Activated naive CD8-positive, alpha-beta T cell treated with anti-CD3 and anti-CD28 coated beads for 36 hours (primary cell): ENCODE measurements around the gene RNF112. TPM values are rescaled to one million over a fixed set of nuclear protein-coding genes. Genes with fewer than 3 reads are reported as not detected.

Experiments
- DNase-seq: peaks from one replicate; pipeline ENCODE4 v3.0.0; 2021
- H3K27ac Mint-ChIP-seq: one replicate; pipeline ENCODE4 v1.8.0; 2022; ENCODE audit warnings: mild to moderate bottlenecking, moderate library complexity, mixed read lengths
- H3K27me3 Mint-ChIP-seq: one replicate; pipeline ENCODE4 v1.8.0; 2022; ENCODE audit warnings: mild to moderate bottlenecking, mixed read lengths
- H3K36me3 Mint-ChIP-seq: one replicate; pipeline ENCODE4 v1.8.0; 2021; ENCODE audit warnings: mild to moderate bottlenecking, mixed read lengths
- H3K4me1 Mint-ChIP-seq: one replicate; pipeline ENCODE4 v1.8.0; 2021; ENCODE audit warnings: mixed read lengths
- H3K4me3 Mint-ChIP-seq: one replicate; pipeline ENCODE4 v1.8.0; 2022; ENCODE audit warnings: mild to moderate bottlenecking, moderate library complexity, mixed read lengths
- H3K9me3 Mint-ChIP-seq: one replicate; pipeline ENCODE4 v1.8.0; 2022; ENCODE audit warnings: mixed read lengths
- total RNA-seq, 2 experiments: library from RNA; stranded (reverse); gene quantifications; one replicate each; pipeline ENCODE4 v1.2.3, GENCODE V29; 2021

RNF112 gene, protein sequence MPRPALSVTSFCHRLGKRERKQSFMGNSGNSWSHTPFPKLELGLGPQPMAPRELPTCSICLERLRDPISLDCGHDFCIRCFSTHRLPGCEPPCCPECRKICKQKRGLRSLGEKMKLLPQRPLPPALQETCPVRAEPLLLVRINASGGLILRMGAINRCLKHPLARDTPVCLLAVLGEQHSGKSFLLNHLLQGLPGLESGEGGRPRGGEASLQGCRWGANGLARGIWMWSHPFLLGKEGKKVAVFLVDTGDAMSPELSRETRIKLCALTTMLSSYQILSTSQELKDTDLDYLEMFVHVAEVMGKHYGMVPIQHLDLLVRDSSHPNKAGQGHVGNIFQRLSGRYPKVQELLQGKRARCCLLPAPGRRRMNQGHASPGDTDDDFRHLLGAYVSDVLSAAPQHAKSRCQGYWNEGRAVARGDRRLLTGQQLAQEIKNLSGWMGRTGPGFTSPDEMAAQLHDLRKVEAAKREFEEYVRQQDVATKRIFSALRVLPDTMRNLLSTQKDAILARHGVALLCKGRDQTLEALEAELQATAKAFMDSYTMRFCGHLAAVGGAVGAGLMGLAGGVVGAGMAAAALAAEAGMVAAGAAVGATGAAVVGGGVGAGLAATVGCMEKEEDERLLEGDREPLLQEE
- under 1 TPM in 1 of 2 experiments, not detected in 1; 0.10 TPM for total RNA-seq

GRCh38 chr17:19410875-19411620 is at the start of gene RNF112:
Gene RNF112, plus strand, starts transcription at chr17:19411232. Its CDS starts 177 bp downstream, at chr17:19411409.
- Mint-ChIP-seq H3K9me3 (no peaks in the 10 kb centered on the region), H3K4me3 (no peak within 1 kb of the TSS), H3K36me3 (no peaks in the 10 kb centered on the region), H3K4me1 (no peaks in the 10 kb centered on the region), H3K27me3 (no peaks in the 10 kb centered on the region), H3K27ac (no peak within 1 kb of the TSS)
- no peak for DNase-seq

GRCh38 chr17:19361326-19361725 is 49.7 kb upstream of the RNF112 start:
- H3K4me1 Mint-ChIP-seq = peaks cover 6% of the 10 kb centered on the region
- no peak for DNase-seq
- H3K27ac Mint-ChIP-seq = no peak overlapping the region
- H3K36me3 Mint-ChIP-seq = no peaks in the 10 kb centered on the region
- peak overlapping the region; percentile 24 for H3K4me3 Mint-ChIP-seq
- H3K9me3 Mint-ChIP-seq = no peaks in the 10 kb centered on the region
- peaks cover 4% of the 10 kb centered on the region for H3K27me3 Mint-ChIP-seq

DNA sequence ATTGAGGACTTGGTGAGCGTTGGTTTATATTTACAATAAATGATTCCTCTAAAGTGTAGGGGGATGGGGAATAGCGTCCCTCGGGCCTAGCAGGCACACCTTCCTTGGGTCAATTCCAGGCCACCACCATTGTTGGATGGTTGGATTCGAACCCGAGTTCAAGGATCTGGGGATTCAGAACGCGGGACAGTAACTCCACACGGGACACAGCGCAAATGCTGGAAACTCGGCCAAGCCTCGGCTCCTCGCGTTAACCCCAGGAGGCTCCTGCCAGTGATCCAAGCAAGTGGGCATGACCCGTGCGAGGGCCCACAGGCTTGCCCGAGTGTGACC is 49.1 kb upstream of the RNF112 start:
- Mint-ChIP-seq H3K36me3 (no peaks in the 10 kb centered on the region), H3K9me3 (no peaks in the 10 kb centered on the region), H3K4me3 (peak overlapping the region; percentile 82), H3K4me1 (peaks cover 6% of the 10 kb centered on the region), H3K27me3 (peaks cover 4% of the 10 kb centered on the region), H3K27ac (no peak overlapping the region)
- DNase-seq = no peak

DNA sequence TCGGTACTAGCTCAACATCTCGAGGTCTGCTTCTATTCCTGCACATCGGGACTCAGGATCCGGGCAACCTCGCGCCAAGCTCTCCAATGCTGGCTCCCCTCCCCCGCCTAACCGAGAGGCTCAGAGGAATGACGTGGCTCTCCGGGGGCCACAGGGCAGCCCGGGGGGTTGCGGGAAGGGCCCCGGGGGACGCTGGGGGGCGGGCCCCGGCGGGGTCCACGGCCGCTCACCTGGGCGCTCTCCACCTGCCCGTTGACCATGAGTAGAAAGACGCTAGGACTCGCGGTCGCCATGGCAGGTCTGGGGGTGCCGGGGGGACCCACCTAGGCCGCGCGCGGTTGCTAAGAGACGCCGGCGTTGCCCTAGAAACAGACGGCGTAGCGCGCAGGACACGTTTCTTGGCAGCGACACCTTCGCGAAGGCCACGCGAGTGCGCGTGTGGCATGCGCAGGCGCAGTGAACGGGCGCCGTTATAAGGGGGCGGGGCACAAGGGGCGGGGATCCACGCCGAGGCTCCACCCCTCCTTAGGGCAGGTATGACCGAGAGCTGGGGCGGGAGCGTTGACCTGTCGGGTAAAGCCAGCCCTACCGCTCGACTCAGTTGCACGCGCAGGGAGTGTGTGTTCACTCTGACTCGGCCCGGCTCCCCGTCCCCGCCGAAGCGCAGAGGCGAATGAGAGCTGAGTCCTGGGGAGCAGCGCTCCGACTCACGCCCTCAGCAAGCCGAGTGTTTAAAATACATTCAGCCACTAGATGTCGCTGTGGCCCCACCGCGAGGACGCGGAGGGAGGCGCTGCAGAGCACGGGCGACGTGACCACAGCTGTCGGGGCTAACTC is 48.5 kb upstream of the RNF112 start, which contains the start of gene B9D1:
Gene B9D1 (minus strand): TSS at position 447 of the 837 bp plus-strand sequence. CDS start 154 bp downstream, at position 293.
- H3K36me3 Mint-ChIP-seq = no peaks in the 10 kb centered on the region
- H3K27me3 Mint-ChIP-seq = peaks cover 4% of the 10 kb centered on the region
- peaks cover 6% of the 10 kb centered on the region for H3K4me1 Mint-ChIP-seq
- peak within 1 kb of the TSS; percentile 50 for H3K27ac Mint-ChIP-seq
- DNase-seq = peak; percentile 87
- H3K9me3 Mint-ChIP-seq = no peaks in the 10 kb centered on the region
- H3K4me3 Mint-ChIP-seq = peak within 1 kb of the TSS; percentile 82

- Mint-ChIP-seq H3K4me1 (peaks cover 6% of the 10 kb centered on the region), H3K9me3 (no peaks in the 10 kb centered on the region), H3K27me3 (peaks cover 4% of the 10 kb centered on the region), H3K36me3 (no peaks in the 10 kb centered on the region), H3K27ac (no peak overlapping the region), H3K4me3 (peak overlapping the region; percentile 82)
- no peak for DNase-seq
These were observed 48.0 kb upstream of the RNF112 start for GRCh38 chr17:19363114-19363438.

DNA sequence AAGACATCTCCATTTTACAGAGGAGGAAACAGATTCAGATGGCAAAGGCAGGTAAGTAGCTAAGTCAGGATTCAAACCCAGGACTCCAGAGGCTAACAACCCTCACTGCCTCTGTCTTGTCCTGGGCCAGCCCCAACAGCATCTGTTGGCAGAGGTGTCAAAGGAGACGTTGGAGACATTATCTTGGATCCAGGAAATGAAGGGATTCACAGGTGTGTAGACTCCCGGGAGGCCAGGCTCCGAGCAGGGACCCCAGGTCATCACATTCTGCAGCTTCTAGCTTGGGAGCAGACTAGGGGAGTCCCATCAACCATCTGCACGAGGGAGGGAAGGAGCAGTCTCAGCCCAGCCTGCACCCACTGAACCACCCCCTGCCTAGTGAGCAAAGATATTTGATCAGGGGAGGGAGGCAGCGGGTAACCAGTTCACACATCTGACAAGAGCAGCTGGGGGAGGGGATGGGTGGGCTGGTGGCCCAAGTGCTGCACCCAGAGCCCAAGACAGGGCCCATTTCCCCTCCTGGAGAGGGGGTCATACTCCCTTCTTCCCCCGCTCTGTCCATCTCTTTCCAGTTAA is 47.5 kb upstream of the RNF112 start:
- no peak for DNase-seq
- Mint-ChIP-seq H3K4me3 (no peak overlapping the region), H3K27ac (no peak overlapping the region), H3K4me1 (peaks cover 6% of the 10 kb centered on the region), H3K36me3 (no peaks in the 10 kb centered on the region), H3K27me3 (peaks cover 4% of the 10 kb centered on the region), H3K9me3 (no peaks in the 10 kb centered on the region)

DNA sequence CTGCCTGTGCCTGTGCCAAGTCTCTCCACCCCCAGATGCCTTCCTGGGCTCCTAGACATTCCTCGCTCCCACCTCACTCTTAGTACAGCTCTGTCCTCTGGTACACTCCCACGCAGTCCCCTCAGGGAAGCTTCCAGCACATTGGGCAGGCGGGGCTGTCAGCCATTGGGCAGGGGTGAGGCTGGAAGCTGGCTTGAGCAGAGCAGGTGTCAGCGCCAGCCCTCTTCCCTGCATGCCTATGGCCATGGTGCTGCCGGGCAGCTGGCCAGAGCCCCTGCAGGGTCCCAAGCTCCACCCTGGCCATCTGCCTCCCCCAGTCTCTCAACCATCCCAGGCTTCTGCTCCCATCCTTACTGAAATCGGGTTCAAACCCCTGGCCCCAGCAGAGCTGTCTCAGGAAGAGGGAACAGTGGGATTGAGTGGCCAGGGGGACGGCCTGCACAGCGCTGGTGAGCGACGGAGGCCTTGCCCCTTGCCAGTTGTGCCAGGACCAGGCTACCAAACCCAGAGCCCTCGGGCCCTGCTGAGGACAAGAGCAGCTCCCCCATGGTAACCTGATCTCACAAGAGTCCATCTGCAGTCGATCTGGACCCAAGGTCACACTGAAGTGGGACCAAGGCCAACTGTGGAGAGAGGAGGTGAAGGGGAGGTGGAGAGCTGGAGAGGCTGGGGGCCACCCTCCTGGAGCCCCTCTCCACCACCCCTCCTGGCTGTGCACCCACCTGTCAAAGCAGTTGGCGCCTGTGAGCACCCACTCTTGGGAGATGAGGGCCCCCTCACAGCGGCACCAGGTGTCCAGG is 46.1 kb upstream of the RNF112 start:
- no peaks in the 10 kb centered on the region for H3K9me3 Mint-ChIP-seq
- no peak for DNase-seq
- H3K27ac Mint-ChIP-seq = no peak overlapping the region
- H3K4me1 Mint-ChIP-seq = peaks cover 12% of the 10 kb centered on the region
- peaks cover 4% of the 10 kb centered on the region for H3K27me3 Mint-ChIP-seq
- no peaks in the 10 kb centered on the region for H3K36me3 Mint-ChIP-seq
- no peak overlapping the region for H3K4me3 Mint-ChIP-seq

GRCh38 chr17:19365499-19365817 is 45.6 kb upstream of the RNF112 start:
- no peaks in the 10 kb centered on the region for H3K9me3 Mint-ChIP-seq
- H3K4me1 Mint-ChIP-seq = peaks cover 18% of the 10 kb centered on the region
- H3K36me3 Mint-ChIP-seq = no peaks in the 10 kb centered on the region
- no peak overlapping the region for H3K27ac Mint-ChIP-seq
- no peak for DNase-seq
- no peak overlapping the region for H3K4me3 Mint-ChIP-seq
- peaks cover 4% of the 10 kb centered on the region for H3K27me3 Mint-ChIP-seq

DNA sequence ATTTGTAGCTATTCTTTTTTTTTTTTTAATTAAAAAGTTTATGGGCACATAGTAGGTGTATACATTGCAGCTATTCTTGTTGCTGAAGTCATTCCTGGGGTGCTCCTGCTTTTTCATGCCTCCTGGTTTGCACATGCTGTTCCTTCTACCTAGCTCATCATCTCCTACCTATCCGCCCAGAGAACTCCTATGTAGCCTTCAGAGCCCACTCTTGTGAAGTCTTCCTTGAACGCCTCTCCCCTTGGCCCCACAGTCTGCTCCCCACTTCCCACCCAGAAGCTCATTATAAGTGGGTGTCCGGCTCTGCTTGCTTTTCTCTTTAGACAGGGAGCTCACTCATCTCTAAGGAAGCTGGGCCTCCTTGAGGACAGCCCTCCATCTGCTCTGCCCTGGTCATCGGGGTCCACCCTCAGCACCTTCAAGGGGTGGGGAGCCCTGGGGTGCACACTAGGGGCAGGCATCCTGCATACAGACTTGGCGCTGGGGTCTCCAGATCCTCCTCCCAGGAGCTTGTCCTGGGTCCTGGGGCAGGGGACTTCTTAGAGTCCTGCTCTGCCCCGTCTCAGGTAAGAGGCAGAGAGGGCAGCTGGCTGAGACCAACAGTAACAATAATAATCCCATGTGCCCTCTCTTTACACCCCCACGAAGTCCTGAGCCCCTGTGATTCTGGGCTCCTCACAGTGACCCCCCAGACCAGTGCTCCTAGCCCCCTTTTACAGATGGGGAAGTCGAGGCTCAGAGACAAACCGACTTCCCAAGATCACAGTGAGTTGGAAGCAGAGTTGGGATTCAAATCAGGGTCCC is 45.0 kb upstream of the RNF112 start:
- no peak overlapping the region for H3K4me3 Mint-ChIP-seq
- no peaks in the 10 kb centered on the region for H3K36me3 Mint-ChIP-seq
- no peak for DNase-seq
- peaks cover 22% of the 10 kb centered on the region for H3K4me1 Mint-ChIP-seq
- H3K27ac Mint-ChIP-seq = no peak overlapping the region
- no peaks in the 10 kb centered on the region for H3K9me3 Mint-ChIP-seq
- peaks cover 4% of the 10 kb centered on the region for H3K27me3 Mint-ChIP-seq

DNA sequence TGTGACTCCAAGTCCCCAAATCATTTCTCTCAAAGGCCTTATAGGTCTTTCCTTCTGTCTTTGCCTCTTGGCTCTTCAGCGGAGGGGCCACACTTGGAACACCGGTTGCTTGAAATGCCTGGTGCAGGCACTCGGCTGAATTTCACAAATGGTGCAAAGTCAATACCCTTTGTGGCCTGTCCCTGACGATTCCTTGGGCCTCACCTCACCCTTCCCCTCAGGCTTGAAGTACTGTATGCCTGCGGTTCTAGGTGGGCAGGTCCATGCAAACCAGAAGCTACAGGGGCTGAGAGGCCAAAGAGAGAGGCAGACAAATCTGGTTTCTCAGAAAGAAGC is 44.4 kb upstream of the RNF112 start:
- DNase-seq = no peak
- Mint-ChIP-seq H3K27me3 (peaks cover 4% of the 10 kb centered on the region), H3K36me3 (no peaks in the 10 kb centered on the region), H3K4me3 (no peak overlapping the region), H3K4me1 (peaks cover 22% of the 10 kb centered on the region), H3K27ac (no peak overlapping the region), H3K9me3 (no peaks in the 10 kb centered on the region)

DNA sequence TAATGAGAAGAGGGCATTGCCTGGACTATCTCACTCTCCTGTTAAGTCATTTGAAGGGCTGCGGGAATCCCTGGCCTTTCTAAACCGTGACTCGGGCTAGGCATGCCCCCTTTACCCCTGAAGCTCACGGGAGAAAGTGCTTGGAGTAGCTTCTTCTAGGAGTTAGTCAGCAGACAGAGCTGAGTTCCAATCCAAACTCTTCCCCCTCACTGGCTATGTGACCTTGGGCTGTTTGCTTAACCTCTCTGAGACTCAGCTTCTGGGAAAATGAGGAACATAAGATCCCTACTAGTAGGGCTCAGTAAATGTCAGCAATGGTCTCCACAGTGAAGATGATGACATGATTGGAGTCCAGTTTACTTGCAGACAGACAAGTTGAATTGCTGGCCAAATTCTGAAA is 42.8 kb upstream of the RNF112 start:
- H3K9me3 Mint-ChIP-seq = no peaks in the 10 kb centered on the region
- H3K4me3 Mint-ChIP-seq = no peak overlapping the region
- H3K4me1 Mint-ChIP-seq = peaks cover 18% of the 10 kb centered on the region
- no peak for DNase-seq
- no peak overlapping the region for H3K27ac Mint-ChIP-seq
- peaks cover 4% of the 10 kb centered on the region for H3K27me3 Mint-ChIP-seq
- H3K36me3 Mint-ChIP-seq = no peaks in the 10 kb centered on the region

GRCh38 chr17:19369107-19369778 is 41.8 kb upstream of the RNF112 start:
- Mint-ChIP-seq H3K4me1 (peaks cover 18% of the 10 kb centered on the region), H3K27me3 (no peaks in the 10 kb centered on the region), H3K4me3 (no peak overlapping the region), H3K9me3 (no peaks in the 10 kb centered on the region), H3K27ac (no peak overlapping the region), H3K36me3 (no peaks in the 10 kb centered on the region)
- no peak for DNase-seq

- H3K4me3 Mint-ChIP-seq = no peak overlapping the region
- peaks cover 18% of the 10 kb centered on the region for H3K4me1 Mint-ChIP-seq
- H3K9me3 Mint-ChIP-seq = no peaks in the 10 kb centered on the region
- H3K27ac Mint-ChIP-seq = no peak overlapping the region
- no peaks in the 10 kb centered on the region for H3K36me3 Mint-ChIP-seq
- no peak for DNase-seq
- no peaks in the 10 kb centered on the region for H3K27me3 Mint-ChIP-seq
These were observed 41.1 kb upstream of the RNF112 start for GRCh38 chr17:19369846-19370492.
